Transverse colon (tissue), 4 donors: ENCODE data around the gene PSAT1. TPM values are rescaled to one million over a fixed set of nuclear protein-coding genes. Genes with fewer than 3 reads are reported as not detected.

Experiments
- DNase-seq: peaks from one replicate; pipeline ENCODE4 v3.0.0-alpha.2; 2019
- H3K27ac ChIP-seq, 4 donors: fragments of 200-600 bp; sonication (generic); 2 replicates each; pipeline ENCODE4 v1.5.1; 2016 to 2018; ENCODE audit warnings: inconsistent platforms in 4 of 4
- H3K27me3 ChIP-seq: fragments of 200-600 bp; sonication (generic); 2 replicates; pipeline ENCODE4 v1.5.1; 2017; ENCODE audit warnings: inconsistent platforms
- H3K36me3 ChIP-seq, 4 donors: fragments of 200-600 bp; sonication (generic); 2 replicates each; pipeline ENCODE4 v1.5.1; 2017 to 2019; ENCODE audit warnings: inconsistent platforms in 4 of 4
- H3K4me1 ChIP-seq, 4 donors: fragments of 200-600 bp; sonication (generic); 2 replicates each; pipeline ENCODE4 v1.5.1; 2017 to 2020; ENCODE audit warnings: inconsistent platforms in 4 of 4
- H3K4me3 ChIP-seq, 4 donors: fragments of 200-600 bp; sonication (generic); 1 replicate in 1 of 4; 2 replicates in 3 of 4; pipeline versions ENCODE4 v1.5.1 to v1.6.1; 2017 to 2019; ENCODE audit warnings: inconsistent platforms in 4 of 4
- H3K9me3 ChIP-seq, 2 donors: fragments of 200-600 bp; sonication (generic); 2 replicates each; pipeline ENCODE4 v1.5.1; 2017 to 2019; ENCODE audit warnings: inconsistent platforms in 2 of 2
- CTCF ChIP-seq, 5 experiments: fragments of 200-600 bp in 3 of 5; fragments of 450-650 bp in 2 of 5; sonication (generic) in 3 of 5; IDR thresholded peaks; 1 replicate in 2 of 5; 2 replicates in 3 of 5; pipeline ENCODE4 v1.5.1; 2016 to 2017; ENCODE audit warnings: antibody characterized with exemption in 5 of 5, inconsistent platforms in 3 of 5, mild to moderate bottlenecking in 2 of 5, moderate library complexity in 1 of 5
- EP300 ChIP-seq: sonication (generic); formaldehyde crosslinking; IDR thresholded peaks from one replicate; pipeline ENCODE4 v1.6.1; 2017; ENCODE audit warnings: antibody characterized with exemption, low read depth
- POLR2A ChIP-seq: fragments of 450-650 bp; IDR thresholded peaks from one replicate; pipeline ENCODE4 v1.6.1; 2016; ENCODE audit warnings: antibody characterized with exemption, mild to moderate bottlenecking, moderate library complexity
- POLR2AphosphoS5 ChIP-seq, 3 donors: sonication (generic); formaldehyde crosslinking; IDR thresholded peaks; one replicate each; pipeline ENCODE4 v1.6.1; 2016; ENCODE audit warnings: antibody characterized with exemption in 3 of 3
- WGBS, 2 donors: methylation state at CpG; one replicate each; pipeline ENCODE4 v1.1.5; 2018; ENCODE audit warnings: low coverage in 1 of 2; 5-methylcytosine and 5-hydroxymethylcytosine counted together
- in situ Hi-C, 4 donors: fragments of 200-750 bp; cut with MboI; loops; one replicate each; pipeline versions ENCODE4 v1.15.0 to v1.15.1; 2017; ENCODE audit warnings: low sequenced_read_pairs in 3 of 4, low pct_ligation_motif_present in 1 of 4, low pct_unique_long_range_greater_than_20kb in 1 of 4
- intact Hi-C: fragments of 100-400 bp; cut with DNase I; formaldehyde crosslinking; loops from one replicate; pipeline ENCODE4 v1.15.1; 2023; ENCODE audit warnings: low total_unique reads
- total RNA-seq, 4 donors: library from RNA; depleted of rRNA; stranded (reverse); fragments of >200 nt; gene quantifications; one replicate each; pipeline ENCODE4 v1.1.0, GENCODE V29; 2016

The PSAT1 gene
- total RNA-seq, 4 donors from 2014 or later = 1.6 to 3.5 (median 2.3) TPM; not detected in 1

GRCh38 chr9:78288214-78288892 is 8.6 kb upstream of the PSAT1 start:
- in situ Hi-C loops = no loop called here
- H3K4me3 ChIP-seq = no peak overlapping the region
- intact Hi-C loops = no loop called here
- no peaks in the 10 kb centered on the region for H3K9me3 ChIP-seq
- H3K27ac ChIP-seq = no peak overlapping the region
- no peaks in the 10 kb centered on the region for H3K36me3 ChIP-seq
- 83 to 88% methylated on average over 4 to 8 of the region's 8 CpGs for WGBS, 2 donors
- no peaks in the 10 kb centered on the region for H3K27me3 ChIP-seq
- no peak for DNase-seq
- no peak for TF ChIP-seq CTCF (IDR thresholded peaks at IDR 0.05)
- H3K4me1 ChIP-seq = no peaks in the 10 kb centered on the region

- TF ChIP-seq CTCF (IDR thresholded peaks at IDR 0.05) (no peak), POLR2A (no peak), EP300 (no peak), POLR2AphosphoS5 (IDR thresholded peaks at IDR 0.05) (no peak)
- Histone ChIP-seq H3K9me3 (no peaks in the 10 kb centered on the region), H3K4me3 (no peak overlapping the region), H3K27me3 (no peaks in the 10 kb centered on the region), H3K36me3 (no peaks in the 10 kb centered on the region), H3K27ac (no peak overlapping the region), H3K4me1 (no peaks in the 10 kb centered on the region)
- 83 to 100% methylated on average over 1 of the region's 1 CpG for WGBS, 2 donors
- DNase-seq = no peak
- in situ Hi-C loops (no loop called here), intact Hi-C loops (no loop called here)
Observed at GRCh38 chr9:78289474-78289873, 7.5 kb upstream of the PSAT1 start.

GRCh38 chr9:78291240-78291925 is 5.5 kb upstream of the PSAT1 start:
- no peak for DNase-seq
- Histone ChIP-seq H3K4me3 (no peak overlapping the region), H3K9me3 (no peaks in the 10 kb centered on the region), H3K27ac (no peak overlapping the region), H3K36me3 (no peaks in the 10 kb centered on the region), H3K4me1 (peaks cover 0 to 8% (median 6%) of the 10 kb centered on the region in 4 donors), H3K27me3 (no peaks in the 10 kb centered on the region)
- in situ Hi-C loops = no loop called here
- intact Hi-C loops = no loop called here
- 88 to 90% methylated on average over 5 to 8 of the region's 8 CpGs for WGBS, 2 donors
- TF ChIP-seq CTCF (IDR thresholded peaks at IDR 0.05) (no peak), POLR2A (no peak), POLR2AphosphoS5 (IDR thresholded peaks at IDR 0.05) (no peak), EP300 (no peak)

- Histone ChIP-seq H3K27ac (no peak overlapping the region), H3K4me1 (peaks cover 0 to 13% (median 12%) of the 10 kb centered on the region in 4 donors), H3K36me3 (no peaks in the 10 kb centered on the region), H3K27me3 (no peaks in the 10 kb centered on the region), H3K9me3 (no peaks in the 10 kb centered on the region), H3K4me3 (no peak overlapping the region)
- no peak for DNase-seq
- WGBS, 2 donors = 48 to 59% methylated on average over 5 to 6 of the region's 6 CpGs
- in situ Hi-C loops = no loop called here
- TF ChIP-seq EP300 (no peak), CTCF (IDR thresholded peaks at IDR 0.05) (no peak), POLR2AphosphoS5 (IDR thresholded peaks at IDR 0.05) (no peak), POLR2A (no peak)
- intact Hi-C loops = no loop called here
Observed at GRCh38 chr9:78292026-78292425, 4.9 kb upstream of the PSAT1 start.
